Activated CD4-positive, alpha-beta T cell treated with anti-CD3 and anti-CD28 coated beads, Interleukin-2, Interleukin-4, amounts not matched to agents 100 ng/mL and 50 ng/mL, durations not matched to agents 16 hours and 8 hours (primary cell): ENCODE measurements around the gene ANKRD29.
"Not testable (repeated sequence)": the region's sequence is repeated elsewhere in the genome, so short reads cannot be mapped to it uniquely, and the experiment has no call there.

Experiments
- DNase-seq: peaks from one replicate; pipeline ENCODE4 v3.0.0-alpha.2; 2020; ENCODE audit warnings: low spot score

The ANKRD29 gene

DNA sequence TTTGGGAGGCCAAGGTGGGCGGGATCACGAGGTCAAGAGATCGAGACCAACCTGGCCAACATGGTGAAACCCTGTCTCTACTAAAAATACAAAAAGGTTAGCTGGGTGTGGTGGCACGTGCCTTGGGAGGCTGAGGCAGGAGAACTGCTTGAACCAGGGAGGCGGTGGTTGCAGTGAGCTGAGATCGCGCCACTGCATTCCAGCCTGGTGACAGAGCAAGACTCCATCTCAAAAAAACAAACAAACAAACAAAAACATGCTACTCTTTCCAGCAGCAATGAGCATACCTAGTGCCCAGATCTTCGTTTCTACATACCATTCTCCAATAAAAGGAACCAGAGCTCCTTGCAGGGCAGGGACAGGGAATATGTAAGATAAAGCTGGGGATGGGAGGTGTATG, 105.2 kb downstream of the ANKRD29 start:
- not testable (repeated sequence) for DNase-seq

- DNase-seq, result no peak
Observed at GRCh38 chr18:23556145-23556780, 106.4 kb downstream of the ANKRD29 start.

GRCh38 chr18:23553887-23554286, 108.8 kb downstream of the ANKRD29 start:
- DNase-seq, result no peak

DNA sequence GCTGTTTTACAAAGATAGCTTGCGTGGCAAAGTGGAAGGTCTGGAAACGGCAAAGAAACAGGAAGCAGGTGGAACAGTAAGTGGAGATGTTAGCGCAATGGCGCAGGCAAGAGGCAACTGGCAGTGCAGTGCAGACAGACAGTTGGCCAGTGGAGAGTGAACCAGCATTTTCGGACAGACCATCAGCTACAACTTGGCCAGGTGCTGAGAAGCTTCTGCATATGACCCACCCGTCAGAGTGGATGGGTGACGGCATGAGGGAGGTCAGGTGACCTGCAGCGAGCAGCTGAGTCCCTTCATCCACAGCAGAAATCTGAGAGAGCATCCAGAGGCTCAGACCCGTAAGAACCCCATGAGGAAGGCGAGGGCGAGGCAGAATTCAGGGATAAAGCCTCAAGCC, 110.2 kb downstream of the ANKRD29 start:
- DNase-seq, result no peak

GRCh38 chr18:23551978-23552377, 110.7 kb downstream of the ANKRD29 start:
- DNase-seq, result no peak

- DNase-seq, result no peak
Observed at GRCh38 chr18:23550898-23551297, 111.8 kb downstream of the ANKRD29 start.
